PFSK-1 (cell line): ENCODE data around the gene SERINC2.

Source experiments
- POLR2AphosphoS5 ChIP-seq: IDR thresholded peaks from 2 replicates; pipeline ENCODE4 v1.6.1; 2012; ENCODE audit warnings: low read depth, mild to moderate bottlenecking, control low read depth, low read length, moderate library complexity
- REST ChIP-seq, 2 experiments: IDR thresholded peaks; 2 replicates each; pipeline versions ENCODE4 v1.6.1 to v1.8.0; 2011 to 2012; ENCODE audit warnings: low read depth in 2 of 2, low read length in 2 of 2, control low read depth in 1 of 2, inconsistent platforms in 1 of 2, mild to moderate bottlenecking in 1 of 2, moderate library complexity in 1 of 2; ENCODE audit not compliant: insufficient read depth in 1 of 2
- SIN3A ChIP-seq: IDR thresholded peaks from 2 replicates; pipeline ENCODE4 v1.6.1; 2012; ENCODE audit warnings: mild to moderate bottlenecking, low read length, moderate library complexity, borderline replicate concordance; ENCODE audit not compliant: insufficient read depth

GRCh38 chr1:31409946-31410858, 2.8 kb upstream of the SERINC2 start:
- TF ChIP-seq POLR2AphosphoS5 = no peak
- no peak for TF ChIP-seq SIN3A
- no peak for TF ChIP-seq REST (IDR thresholded peaks at IDR 0.05; ENCODE audit: insufficient read depth in 1 of 2, low read depth in 2 of 2, low read length in 2 of 2)
